ENCODE results near the gene TIE1. TPM values are rescaled to one million over a fixed set of nuclear protein-coding genes. Genes with fewer than 3 reads are reported as not detected.
"Not testable (repeated sequence)": the region's sequence is repeated elsewhere in the genome, so short reads cannot be mapped to it uniquely, and the experiment has no call there.

TIE1 gene
- total RNA-seq, 1 donor from 2014 or later, result 0.94 TPM

GRCh38 chr1:43360616-43361015 is 59.8 kb downstream of the TIE1 start:
- DNase-seq (ENCODE audit: low read depth), result no peak

- no peak for DNase-seq (ENCODE audit: low read depth)
Observed at GRCh38 chr1:43363283-43363934, 62.6 kb downstream of the TIE1 start.

- no peak for DNase-seq (ENCODE audit: low read depth)
Observed at GRCh38 chr1:43363935-43364525, 63.2 kb downstream of the TIE1 start.

GRCh38 chr1:43365678-43366077 is 64.9 kb downstream of the TIE1 start:
- DNase-seq (ENCODE audit: low read depth), result no peak

- DNase-seq (ENCODE audit: low read depth), result no peak
Observed at GRCh38 chr1:43366179-43366578, 65.4 kb downstream of the TIE1 start.

- DNase-seq (ENCODE audit: low read depth), result no peak
Observed at GRCh38 chr1:43366601-43367025, 65.8 kb downstream of the TIE1 start.

- DNase-seq (ENCODE audit: low read depth), result no peak
Observed at GRCh38 chr1:43367026-43367903, 66.5 kb downstream of the TIE1 start.

- DNase-seq (ENCODE audit: low read depth), result peak; percentile 76
Observed at GRCh38 chr1:43367904-43368645, 67.3 kb downstream of the TIE1 start, which contains the start of gene ELOVL1. Gene ELOVL1 (minus strand): TSS chr1:43368011. CDS start chr1:43365609, 2,402 bp downstream.

- DNase-seq (ENCODE audit: low read depth), result no peak
Observed at GRCh38 chr1:43368646-43369020, 67.9 kb downstream of the TIE1 start.

GRCh38 chr1:43369779-43370178 is 69.0 kb downstream of the TIE1 start:
- DNase-seq (ENCODE audit: low read depth), result not testable (repeated sequence)

GRCh38 chr1:43370564-43370963 is 69.8 kb downstream of the TIE1 start:
- no peak for DNase-seq (ENCODE audit: low read depth)

GRCh38 chr1:43372172-43372571 is 71.4 kb downstream of the TIE1 start:
- peak; percentile 29 for DNase-seq (ENCODE audit: low read depth)

Other genes with a start within 250 kb of the TIE1 start
- gene EBNA1BP2, start 128.7 kb upstream of the TIE1 start, total RNA-seq, result 70.9 and 91.5 TPM in 2 replicates
- gene CFAP57, start 128.7 kb upstream of the TIE1 start, total RNA-seq, result 3.9 TPM in 1 of 2 replicates, not detected in the other
- gene TMEM125, start 31.0 kb upstream of the TIE1 start, total RNA-seq, result 3.9 and 12.0 TPM in 2 replicates
- 0.15 and 3.0 TPM in 2 replicates for gene C1orf210, start 15.4 kb upstream of the TIE1 start, total RNA-seq
- gene MPL, start 36.8 kb downstream of the TIE1 start, total RNA-seq, result not detected in 2 replicates
- gene CDC20, start 58.0 kb downstream of the TIE1 start, total RNA-seq, result 2.1 and 42.5 TPM in 2 replicates
- gene ELOVL1, start 67.0 kb downstream of the TIE1 start, total RNA-seq, result 59.0 and 99.5 TPM in 2 replicates
- gene MED8, start 88.8 kb downstream of the TIE1 start, total RNA-seq, result 40.2 and 59.4 TPM in 2 replicates
- gene SZT2, start 88.9 kb downstream of the TIE1 start, total RNA-seq, result 6.6 and 28.5 TPM in 2 replicates
- 28.9 and 81.3 TPM in 2 replicates for gene HYI, start 152.9 kb downstream of the TIE1 start, total RNA-seq
- gene PTPRF, start 229.9 kb downstream of the TIE1 start, total RNA-seq, result 128 and 259 TPM in 2 replicates

Data from renal cortical epithelial cell (primary cell).